HCT116 (cell line): ENCODE data around the gene FAM168A. TPM values are rescaled to one million over a fixed set of nuclear protein-coding genes. Genes with fewer than 3 reads are reported as not detected.

Experiments
- ATAC-seq: fragments of 200-7000 bp; cut with Tn5 transposase; 2 replicates; pipeline ENCODE4 v1.9.1; 2020; ENCODE audit warnings: mild to moderate bottlenecking, moderate library complexity
- BruUV-seq: library from RNA; stranded (reverse); fragments of 400-500 nt; replicated peaks from 2 replicates; lab custom pipeline; 2021; lab: Mats Ljungman, UMichigan
- CTCF ChIA-PET: fragments of 300-600 bp; sonication (Branson Sonifier 250); formaldehyde crosslinking; loops from one replicate; lab custom pipeline; 2021; ENCODE audit warnings: antibody characterized with exemption; lab: Charles Lee
- POLR2A ChIA-PET: fragments of 300-600, 350-600 bp; sonication (Branson Sonifier 250); formaldehyde crosslinking; loops from one replicate; lab custom pipeline; 2021; ENCODE audit warnings: antibody characterized with exemption; lab: Charles Lee
- RAD21 ChIA-PET, 2 experiments: fragments of 300-600 bp; sonication (Branson Sonifier 250); formaldehyde crosslinking; loops; one replicate each; lab custom pipeline; 2023; ENCODE audit warnings: low total read pairs in 2 of 2; ENCODE audit not compliant: uncharacterized antibody in 2 of 2, unreplicated experiment in 2 of 2, low non-redundant PET in 1 of 2; lab: Charles Lee
- DNase-seq: peaks from one replicate; pipeline ENCODE4 v3.0.0-alpha.2; 2010; ENCODE audit warnings: low read depth, low spot score
- H2AFZ ChIP-seq: fragments of 200-600 bp; shearing (Covaris generic), sonication (generic); 2 replicates; pipeline ENCODE4 v1.6.1; 2017; ENCODE audit warnings: low read depth, mixed run types, mixed read lengths, antibody characterized with exemption, low read length; ENCODE audit not compliant: poor library complexity, severe bottlenecking
- H3K27ac ChIP-seq: 2 replicates; pipeline ENCODE4 v1.5.1; 2012; ENCODE audit warnings: low read depth, low read length
- H3K27me3 ChIP-seq: fragments of 200-600 bp; sonication (generic); 2 replicates; pipeline ENCODE4 v1.6.1; 2016; ENCODE audit warnings: mixed run types, low read length, mixed read lengths; ENCODE audit not compliant: insufficient read depth
- H3K36me3 ChIP-seq, 2 experiments: fragments of 200-500 bp in 1 of 2; fragments of 200-600 bp in 1 of 2; sonication (Bioruptor generic) in 1 of 2; sonication (generic) in 1 of 2; 2 replicates each; pipeline versions ENCODE4 v1.5.1 to v1.6.1; 2014 to 2016; ENCODE audit warnings: low read length in 2 of 2, inconsistent platforms in 1 of 2, mixed read lengths in 1 of 2, mixed run types in 1 of 2; ENCODE audit not compliant: insufficient read depth in 2 of 2, control insufficient read depth in 1 of 2
- H3K4me1 ChIP-seq, 2 experiments: fragments of 200-600 bp in 1 of 2; sonication (generic) in 1 of 2; 2 replicates each; pipeline versions ENCODE4 v1.5.1 to v1.6.1; 2012 to 2017; ENCODE audit warnings: low read length in 2 of 2, inconsistent platforms in 1 of 2, mild to moderate bottlenecking in 1 of 2, mixed read lengths in 1 of 2, mixed run types in 1 of 2, moderate library complexity in 1 of 2; ENCODE audit not compliant: insufficient read depth in 2 of 2, control insufficient read depth in 1 of 2
- H3K4me2 ChIP-seq: fragments of 200-600 bp; sonication (generic); 2 replicates; pipeline ENCODE4 v1.6.1; 2017; ENCODE audit warnings: mixed run types, low read length, mixed read lengths
- H3K4me3 ChIP-seq, 2 experiments: fragments of 200-600 bp in 1 of 2; sonication (generic) in 1 of 2; replicated peaks in 1 of 2; 2 replicates each; pipeline ENCODE4 v1.5.1; 2011 to 2016; ENCODE audit warnings: low read length in 2 of 2, control low read depth in 1 of 2, low read depth in 1 of 2, mild to moderate bottlenecking in 1 of 2, mixed read lengths in 1 of 2, mixed run types in 1 of 2
- H3K79me2 ChIP-seq: fragments of 200-600 bp; sonication (generic); 2 replicates; pipeline ENCODE4 v1.6.1; 2017; ENCODE audit warnings: mild to moderate bottlenecking, mixed run types, low read length, moderate library complexity, mixed read lengths; ENCODE audit not compliant: insufficient read depth
- H3K9ac ChIP-seq: fragments of 200-600 bp; sonication (generic); 2 replicates; pipeline ENCODE4 v1.6.1; 2016; ENCODE audit warnings: low read length, mixed read lengths
- H3K9me2 ChIP-seq: fragments of 200-600 bp; sonication (generic), shearing (Covaris generic); 2 replicates; pipeline ENCODE4 v1.6.1; 2017; ENCODE audit warnings: mixed run types, mild to moderate bottlenecking, moderate library complexity; ENCODE audit not compliant: insufficient read depth
- H3K9me3 ChIP-seq, 2 experiments: fragments of 200-500 bp in 1 of 2; fragments of 200-600 bp in 1 of 2; sonication (Bioruptor generic) in 1 of 2; sonication (generic) in 1 of 2; 2 replicates each; pipeline ENCODE4 v1.6.1; 2014 to 2017; ENCODE audit warnings: low read length in 2 of 2, mixed read lengths in 2 of 2, inconsistent platforms in 1 of 2, low read depth in 1 of 2, mild to moderate bottlenecking in 1 of 2, mixed run types in 1 of 2, moderate library complexity in 1 of 2; ENCODE audit not compliant: control insufficient read depth in 1 of 2, insufficient read depth in 1 of 2
- H4K20me1 ChIP-seq: fragments of 200-600 bp; sonication (generic), shearing (Covaris generic); 2 replicates; pipeline ENCODE4 v1.6.1; 2017; ENCODE audit warnings: mixed run types, mild to moderate bottlenecking, moderate library complexity; ENCODE audit not compliant: insufficient read depth
- CEBPB ChIP-seq: IDR thresholded peaks from 2 replicates; pipeline ENCODE4 v1.6.1; 2012; ENCODE audit warnings: low read depth
- EGR1 ChIP-seq: IDR thresholded peaks from 2 replicates; pipeline ENCODE4 v1.6.1; 2012; ENCODE audit warnings: low read depth
- JUND ChIP-seq: IDR thresholded peaks from 2 replicates; pipeline ENCODE4 v1.6.1; 2012
- POLR2AphosphoS5 ChIP-seq: IDR thresholded peaks from 2 replicates; pipeline ENCODE4 v1.6.1; 2011; ENCODE audit warnings: mild to moderate bottlenecking, low read depth, low read length, moderate library complexity
- REST ChIP-seq: IDR thresholded peaks from 2 replicates; pipeline ENCODE4 v1.6.1; 2012; ENCODE audit warnings: low read depth
- TCF7L2 ChIP-seq: IDR thresholded peaks from 2 replicates; pipeline ENCODE4 v1.7.0; 2011; ENCODE audit warnings: borderline replicate concordance, inconsistent platforms; ENCODE audit not compliant: insufficient read depth, insufficient read length; ENCODE audit errors: extremely low read depth
- intact Hi-C: fragments of 100-400 bp; cut with micrococcal nuclease; formaldehyde crosslinking; loops from 2 replicates; pipeline ENCODE4 v1.10.0; 2022
- total RNA-seq: library from RNA; stranded (reverse); gene quantifications from one replicate; pipeline ENCODE4 v1.2.1, GENCODE V29; 2021; ENCODE audit not compliant: unreplicated experiment
- TF ChIP-seq, protein P1 (sequence below), 3 experiments: fragments of 200-600 bp in 1 of 3; sonication (generic) in 1 of 3; IDR thresholded peaks in 2 of 3; conservative IDR thresholded peaks in 1 of 3; 2 replicates each; pipeline ENCODE4 v1.5.1; 2012 to 2017; ENCODE audit warnings: low read depth in 2 of 3, low read length in 2 of 3, antibody characterized with exemption in 1 of 3, borderline replicate concordance in 1 of 3, control low read depth in 1 of 3, mild to moderate bottlenecking in 1 of 3, mixed read lengths in 1 of 3, mixed run types in 1 of 3, moderate library complexity in 1 of 3; ENCODE audit not compliant: insufficient read depth in 1 of 3

Gene FAM168A
- total RNA-seq, 1 experiment from 2014 or later, result 31.5 TPM

DNA sequence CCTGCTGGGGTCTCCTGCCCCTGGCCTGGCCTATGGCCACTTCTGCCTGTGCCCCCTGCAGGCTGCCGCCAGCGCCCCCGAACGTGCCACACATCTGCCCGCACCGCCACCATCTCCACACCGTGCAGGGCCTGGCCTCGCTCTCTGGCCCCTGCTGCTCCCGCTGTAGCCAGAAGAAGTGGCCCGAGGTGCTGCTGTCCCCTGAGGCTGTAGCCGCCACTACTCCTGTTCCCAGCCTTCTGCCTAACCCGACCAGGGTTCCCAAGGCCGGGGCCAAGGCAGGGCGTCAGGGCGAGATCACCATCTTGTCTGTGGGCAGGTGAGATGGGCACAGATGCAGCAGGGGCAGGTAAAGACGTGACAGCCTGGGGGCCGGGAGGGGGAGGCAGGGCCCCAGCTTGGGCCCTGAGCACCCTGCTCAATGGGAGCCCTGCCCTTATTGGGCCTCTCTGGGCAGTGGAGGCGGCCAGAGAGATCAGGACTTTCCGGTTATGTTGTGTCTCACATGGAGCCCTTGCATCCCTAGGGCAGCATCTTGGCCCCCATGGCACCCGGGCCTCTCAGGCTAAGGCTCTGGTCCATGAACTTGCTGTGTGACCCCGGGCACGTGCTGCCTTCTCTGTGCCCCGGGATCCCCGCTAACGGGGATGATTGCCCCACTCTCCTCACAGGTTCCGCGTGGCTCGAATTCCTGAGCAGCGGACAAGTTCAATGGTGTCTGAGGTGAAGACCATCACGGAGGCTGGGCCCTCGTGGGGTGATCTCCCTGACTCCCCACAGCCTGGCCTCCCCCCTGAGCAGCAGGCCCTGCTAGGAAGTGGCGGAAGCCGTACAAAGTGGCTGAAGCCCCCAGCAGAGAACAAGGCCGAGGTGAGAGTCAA lies 203.3 kb downstream of the FAM168A start:
- Histone ChIP-seq H3K4me2 (no peak overlapping the region), H3K79me2 (peaks cover 17% of the 10 kb centered on the region; the same call in 1 of the 2 replicates), H3K9me3 (no peaks in the 10 kb centered on the region), H3K27ac (no peak overlapping the region), H3K9ac (no peak overlapping the region), H3K36me3 (peaks cover 2 to 12% of the 10 kb centered on the region in 2 experiments; a peak in 2 of 4 replicates), H3K4me1 (no peaks in the 10 kb centered on the region; a peak in 1 of 4 replicates), H3K9me2 (no peaks in the 10 kb centered on the region), H3K4me3 (no peak overlapping the region), H4K20me1 (no peaks in the 10 kb centered on the region), H3K27me3 (no peaks in the 10 kb centered on the region)
- ChIA-PET CTCF (interaction anchor here (1.5 to 2.3 kb wide), 3 partner anchors 20 to 267 kb away, joined by 5 to 35 read pairs (median 8); partner anchors contain the start of gene ARHGEF17), POLR2A (no interaction called here), RAD21 (no interaction called here)
- intact Hi-C loops, result no loop called here
- no TSS peak for BruUV-seq
- DNase-seq (no peak), ATAC-seq (no peak)
- TF ChIP-seq CEBPB, result no peak
- TF ChIP-seq, protein P1, sequence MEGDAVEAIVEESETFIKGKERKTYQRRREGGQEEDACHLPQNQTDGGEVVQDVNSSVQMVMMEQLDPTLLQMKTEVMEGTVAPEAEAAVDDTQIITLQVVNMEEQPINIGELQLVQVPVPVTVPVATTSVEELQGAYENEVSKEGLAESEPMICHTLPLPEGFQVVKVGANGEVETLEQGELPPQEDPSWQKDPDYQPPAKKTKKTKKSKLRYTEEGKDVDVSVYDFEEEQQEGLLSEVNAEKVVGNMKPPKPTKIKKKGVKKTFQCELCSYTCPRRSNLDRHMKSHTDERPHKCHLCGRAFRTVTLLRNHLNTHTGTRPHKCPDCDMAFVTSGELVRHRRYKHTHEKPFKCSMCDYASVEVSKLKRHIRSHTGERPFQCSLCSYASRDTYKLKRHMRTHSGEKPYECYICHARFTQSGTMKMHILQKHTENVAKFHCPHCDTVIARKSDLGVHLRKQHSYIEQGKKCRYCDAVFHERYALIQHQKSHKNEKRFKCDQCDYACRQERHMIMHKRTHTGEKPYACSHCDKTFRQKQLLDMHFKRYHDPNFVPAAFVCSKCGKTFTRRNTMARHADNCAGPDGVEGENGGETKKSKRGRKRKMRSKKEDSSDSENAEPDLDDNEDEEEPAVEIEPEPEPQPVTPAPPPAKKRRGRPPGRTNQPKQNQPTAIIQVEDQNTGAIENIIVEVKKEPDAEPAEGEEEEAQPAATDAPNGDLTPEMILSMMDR (IDR thresholded peaks at IDR 0.05 in 2 of 3, conservative IDR thresholded peaks at IDR 0.05 in 1 of 3; ENCODE audit: borderline replicate concordance in 1 of 3, insufficient read depth in 1 of 3, low read depth in 2 of 3, low read length in 2 of 3), result no peak
- TF ChIP-seq JUND, result no peak
- no peak for TF ChIP-seq REST
- no peak for TF ChIP-seq EGR1
- no peak for TF ChIP-seq POLR2AphosphoS5
- TF ChIP-seq TCF7L2, result no peak
- TF ChIP-seq, all 23 proteins: peak for 0
- no peak overlapping the region for H2AFZ ChIP-seq
